ENCODE measurements around the gene DIS3L2.

Gene DIS3L2

GRCh38 chr2:231960810-231961348 is 634 bp upstream of the DIS3L2 start:
- DNase-seq, result no peak

DNA sequence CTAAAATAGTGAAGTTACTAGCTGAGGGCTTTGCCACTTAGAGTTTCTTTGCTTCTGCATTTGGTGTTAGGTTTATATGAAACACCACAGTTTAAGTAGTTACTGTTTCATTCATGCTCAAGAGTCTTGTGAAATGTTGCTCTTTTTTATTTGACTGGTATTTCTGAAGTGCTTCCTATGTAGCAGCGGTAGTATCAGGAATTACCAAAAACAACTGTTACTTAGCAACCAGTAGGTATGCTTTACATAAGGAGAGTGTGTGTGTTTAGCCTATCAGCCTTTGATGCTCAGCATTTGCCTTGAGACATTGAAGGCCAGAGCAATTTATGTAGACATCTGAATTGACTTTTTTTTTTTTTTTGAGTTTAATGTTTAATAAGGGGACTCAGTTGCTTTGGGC is 3.6 kb downstream of the DIS3L2 start:
- no peak for DNase-seq

GRCh38 chr2:231966886-231967285 is 5.4 kb downstream of the DIS3L2 start:
- DNase-seq, result no peak

DNA sequence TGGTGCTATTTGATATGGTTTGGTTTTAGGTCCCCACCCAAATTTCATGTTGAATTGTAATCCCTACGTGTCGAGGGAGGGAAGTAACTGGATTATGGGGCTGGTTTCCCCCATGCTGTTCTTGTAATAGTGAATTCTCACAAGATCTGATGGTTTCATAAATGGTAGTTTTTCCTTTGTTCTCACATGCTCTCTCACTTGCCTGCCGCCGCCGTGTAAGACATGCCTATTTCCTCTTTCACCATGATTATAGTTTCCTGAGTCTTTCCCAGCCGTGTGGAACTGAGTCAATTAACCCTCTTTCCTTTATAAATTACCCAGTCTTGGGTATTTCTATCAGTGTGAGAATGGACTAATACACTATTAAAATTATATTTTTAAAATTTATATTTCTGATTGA is 7.3 kb downstream of the DIS3L2 start:
- no peak for DNase-seq

- DNase-seq, result no peak
Observed at GRCh38 chr2:231970461-231970860, 8.9 kb downstream of the DIS3L2 start.

DNA sequence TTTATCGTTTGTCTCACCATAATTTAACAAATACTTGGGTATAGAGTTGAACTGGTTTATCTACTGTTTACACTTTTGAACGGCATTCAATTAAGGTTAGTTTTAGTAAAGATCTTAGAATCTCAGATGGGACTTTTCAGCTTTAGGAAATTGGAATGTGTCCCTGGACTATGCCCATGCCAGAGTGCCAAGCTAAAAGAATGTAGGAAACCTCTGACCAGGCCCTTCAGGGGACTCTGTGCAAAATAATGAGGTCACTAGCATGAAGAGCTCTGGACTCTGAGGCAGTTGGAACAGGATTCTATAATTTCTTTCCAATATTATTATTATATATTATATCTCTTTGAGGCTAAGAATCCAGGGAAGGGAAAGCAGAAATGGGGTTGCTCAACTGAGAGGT is 13.5 kb downstream of the DIS3L2 start:
- no peak for DNase-seq

GRCh38 chr2:231977430-231977829 is 15.9 kb downstream of the DIS3L2 start:
- no peak for DNase-seq

GRCh38 chr2:231984992-231985391 is 23.5 kb downstream of the DIS3L2 start:
- DNase-seq, result no peak

DNA sequence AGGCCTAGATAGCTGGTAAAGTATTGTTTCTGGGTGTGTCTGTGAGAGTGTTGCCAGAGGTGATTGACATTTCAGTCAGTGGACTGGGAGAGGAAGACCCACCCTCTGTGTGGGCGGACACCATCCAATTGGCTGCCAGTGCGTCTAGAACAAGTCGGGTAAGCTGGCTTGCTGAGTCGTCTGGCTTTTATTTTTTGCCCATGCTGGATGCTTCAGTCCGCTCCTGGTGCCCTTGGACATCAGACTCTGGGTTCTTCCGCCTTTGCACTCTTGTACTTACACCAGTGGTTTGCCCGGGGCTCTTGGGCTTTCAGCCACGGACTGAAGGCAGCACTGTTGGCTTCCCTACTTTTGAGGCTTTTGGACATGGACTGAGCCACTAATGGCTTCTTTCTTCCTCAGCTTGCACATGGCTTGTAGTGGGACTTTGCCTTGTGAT is 24.3 kb downstream of the DIS3L2 start:
- no peak for DNase-seq

DNA sequence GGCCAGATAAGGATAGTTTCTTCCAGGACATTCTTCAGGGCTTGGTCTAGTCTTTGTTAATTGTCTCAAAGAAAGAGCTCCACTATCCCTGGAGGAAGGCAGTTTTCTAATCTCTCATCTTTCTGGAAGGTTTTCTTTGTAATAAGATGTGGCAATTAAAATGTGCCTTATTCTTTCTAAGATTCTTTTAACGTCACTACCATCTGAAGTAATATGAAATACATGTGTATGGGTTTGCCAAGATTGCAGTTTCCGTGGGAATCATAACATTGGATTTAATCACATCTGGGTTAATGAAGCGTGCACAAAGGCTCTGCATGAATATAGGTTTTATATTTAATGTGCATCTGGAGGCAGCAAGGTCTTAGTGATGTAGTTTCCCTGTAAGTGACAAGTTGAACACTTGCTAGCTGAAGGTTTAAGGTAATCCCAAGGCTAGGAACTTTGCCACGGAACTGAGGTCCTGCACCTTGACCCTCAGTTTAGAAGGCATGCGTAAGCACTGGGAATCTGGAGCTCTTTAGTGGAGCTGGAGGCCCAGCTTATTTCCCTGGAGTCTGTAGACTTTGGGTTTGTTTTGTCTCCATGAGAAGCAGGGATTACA is 25.7 kb downstream of the DIS3L2 start:
- DNase-seq, result no peak

GRCh38 chr2:231988179-231988866 is 26.8 kb downstream of the DIS3L2 start:
- no peak for DNase-seq

- DNase-seq, result no peak
Observed at GRCh38 chr2:231991664-231992063, 30.2 kb downstream of the DIS3L2 start.

DNA sequence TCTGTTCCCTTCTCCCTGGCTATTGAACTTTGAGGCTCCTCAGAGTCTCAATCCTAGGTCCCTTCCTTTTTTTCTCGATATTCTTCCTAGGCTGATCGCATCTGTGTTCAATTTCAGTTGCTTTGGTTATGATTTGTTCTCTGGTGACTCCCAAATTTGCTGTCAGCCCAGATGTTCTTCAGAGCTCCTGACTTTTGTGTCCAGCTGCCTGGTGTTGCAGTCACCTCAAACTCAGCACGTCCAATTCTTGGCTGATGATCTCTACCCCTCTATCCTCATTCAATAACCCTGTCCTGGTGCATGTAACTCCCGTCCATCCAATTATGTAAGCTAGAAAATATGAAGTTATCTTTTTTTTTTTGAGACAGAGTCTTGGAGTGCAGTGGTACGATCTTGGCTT is 31.4 kb downstream of the DIS3L2 start:
- DNase-seq, result no peak

- DNase-seq, result no peak
Observed at GRCh38 chr2:231996797-231997540, 35.5 kb downstream of the DIS3L2 start.

GRCh38 chr2:231998046-231998445 is 36.5 kb downstream of the DIS3L2 start:
- no peak for DNase-seq

DNA sequence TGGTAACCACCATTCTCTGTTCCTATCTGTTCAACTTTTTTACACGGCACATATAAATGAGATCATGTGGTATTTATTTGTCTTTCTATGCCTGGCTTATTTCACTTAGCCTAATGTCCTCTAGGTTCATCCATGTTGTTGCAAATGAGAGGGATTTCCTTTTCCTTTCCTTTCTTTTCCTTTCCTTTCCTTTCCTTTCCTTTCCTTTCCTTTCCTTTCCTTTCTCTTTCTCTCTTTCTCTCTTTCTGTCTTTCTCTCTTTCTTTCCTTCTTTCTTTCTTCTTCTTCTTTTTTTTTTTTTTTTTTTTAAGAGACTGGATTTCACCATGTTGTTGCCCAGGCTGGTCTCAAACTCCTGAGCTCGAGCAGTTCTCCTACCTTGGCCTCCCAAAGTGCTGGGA is 38.9 kb downstream of the DIS3L2 start:
- no peak for DNase-seq

GRCh38 chr2:232001073-232001472 is 39.6 kb downstream of the DIS3L2 start:
- DNase-seq, result no peak

DNA sequence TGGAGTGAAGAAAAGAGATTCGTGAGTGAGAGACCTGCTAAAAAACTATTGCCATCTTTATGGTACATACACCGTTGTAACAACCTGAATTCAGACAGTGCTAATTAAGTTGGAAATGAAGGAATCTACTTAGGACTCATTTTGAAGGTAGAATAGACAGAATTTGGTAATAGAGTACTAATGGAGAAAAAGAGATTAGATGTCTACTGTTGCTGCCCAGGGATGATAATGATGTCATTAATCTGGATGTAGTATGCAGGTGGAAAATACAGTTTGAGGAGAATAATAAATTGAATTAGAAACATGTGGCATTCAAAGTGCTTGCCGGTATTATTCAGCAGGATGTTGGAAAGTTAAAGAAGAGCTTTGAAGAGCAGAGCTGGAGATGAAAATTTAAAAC is 44.7 kb downstream of the DIS3L2 start:
- DNase-seq, result no peak

DNA sequence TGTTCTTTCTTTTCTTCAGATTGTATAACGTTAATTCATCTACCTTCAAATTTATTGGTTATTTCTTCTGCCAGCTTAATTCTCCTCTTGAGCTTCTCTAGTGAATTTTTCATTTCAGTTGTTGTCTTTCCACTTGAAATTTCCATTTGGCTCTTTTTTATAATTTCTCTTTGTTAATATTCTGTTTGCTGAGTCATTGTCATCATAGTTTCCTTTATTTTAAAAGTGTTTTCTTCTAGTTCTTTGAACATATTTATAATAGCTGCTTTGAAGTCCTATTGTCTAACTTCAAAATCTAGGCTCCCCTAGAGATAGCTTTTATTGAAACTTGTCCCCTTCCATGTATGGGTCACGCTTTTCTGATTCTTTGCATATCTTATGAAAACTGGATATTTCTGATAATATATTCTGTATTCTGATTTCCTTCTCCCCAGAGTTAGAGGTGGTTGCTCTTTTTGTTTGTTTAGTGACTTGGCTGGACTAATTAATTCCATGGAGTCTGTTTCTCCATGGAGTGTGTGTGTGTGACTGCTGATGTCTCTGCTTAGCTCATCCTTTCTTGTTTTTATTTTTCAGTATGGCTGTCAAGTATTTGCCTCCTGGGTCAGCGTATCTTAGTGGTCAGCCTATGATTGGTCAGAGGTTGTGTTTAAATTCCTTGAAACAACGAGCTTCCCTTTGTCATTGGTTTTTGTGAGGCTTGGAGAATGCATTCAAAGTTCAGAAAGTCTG is 47.6 kb downstream of the DIS3L2 start:
- no peak for DNase-seq

DNA sequence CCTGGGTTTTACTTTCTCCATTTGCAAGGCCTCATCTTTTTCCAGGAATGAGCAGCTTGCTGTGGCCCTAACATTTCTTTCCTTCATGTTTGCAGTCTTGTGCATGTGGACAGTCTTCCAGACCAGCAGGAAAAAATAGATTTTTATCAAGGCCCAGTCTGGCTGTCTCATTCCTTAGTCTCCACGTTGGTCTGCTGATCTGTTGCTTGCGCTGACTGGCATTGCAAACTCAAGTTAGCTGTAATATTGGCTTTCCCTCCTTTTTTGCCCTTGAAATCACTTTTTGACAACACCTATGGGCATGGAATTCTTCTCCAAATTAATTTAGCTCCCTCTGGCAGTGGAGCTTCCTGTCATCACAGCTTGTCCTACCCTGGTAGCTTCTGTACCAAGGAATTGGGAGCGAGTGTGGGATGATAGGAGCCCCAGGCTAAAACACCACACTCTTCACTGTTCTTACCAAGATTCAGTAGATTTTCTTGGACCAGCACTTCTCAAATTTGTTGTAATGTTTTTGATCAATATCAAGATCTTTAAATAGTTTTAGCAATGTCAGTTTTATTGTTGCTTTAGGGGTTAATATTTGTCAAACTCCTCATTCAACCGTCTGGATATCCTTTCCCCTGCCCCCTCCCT is 48.2 kb downstream of the DIS3L2 start:
- DNase-seq, result no peak

- no peak for DNase-seq
Observed at GRCh38 chr2:232013701-232014353, 52.3 kb downstream of the DIS3L2 start.

- no peak for DNase-seq
Observed at GRCh38 chr2:232014681-232015080, 53.2 kb downstream of the DIS3L2 start.
